GM21390 (cell line): Measurements from ENCODE around the gene CFAP90.

ENCODE experiments used
- ATAC-seq: cut with Tn5 transposase; IDR thresholded peaks from one replicate; pipeline ENCODE4 v1.9.1; 2021; ENCODE audit not compliant: unreplicated experiment

The CFAP90 gene

DNA sequence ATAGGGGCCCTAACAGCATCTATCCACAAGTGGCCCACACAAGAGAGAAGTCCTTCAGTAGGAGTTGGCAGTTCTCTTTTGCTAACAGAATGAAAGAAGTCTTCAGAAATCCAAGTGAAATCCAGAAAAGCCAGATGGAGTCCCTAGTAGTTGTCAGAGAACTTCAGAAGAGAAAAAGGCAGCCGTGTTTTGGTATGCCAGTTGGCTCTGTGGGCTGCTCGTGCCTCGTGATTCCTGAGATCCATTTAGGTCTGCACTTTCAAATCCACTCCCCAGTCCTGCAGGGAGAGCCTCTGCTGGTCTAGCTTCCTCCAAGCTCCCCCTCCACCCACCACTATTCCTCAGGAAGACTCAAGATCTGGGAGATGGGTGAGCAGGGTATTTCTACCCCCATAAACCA, 69.0 kb downstream of the CFAP90 start:
- ATAC-seq: no peak
